Measurements from ENCODE around the gene SPINT1. TPM values are rescaled to one million over a fixed set of nuclear protein-coding genes. Genes with fewer than 3 reads are reported as not detected.

Gene SPINT1
- total and polyA plus RNA-seq, 2 of the 13 experiments (the other 11 are each of a cell fraction or from before 2014, with no cell fraction given), result 0.49 to 2.5 TPM

DNA sequence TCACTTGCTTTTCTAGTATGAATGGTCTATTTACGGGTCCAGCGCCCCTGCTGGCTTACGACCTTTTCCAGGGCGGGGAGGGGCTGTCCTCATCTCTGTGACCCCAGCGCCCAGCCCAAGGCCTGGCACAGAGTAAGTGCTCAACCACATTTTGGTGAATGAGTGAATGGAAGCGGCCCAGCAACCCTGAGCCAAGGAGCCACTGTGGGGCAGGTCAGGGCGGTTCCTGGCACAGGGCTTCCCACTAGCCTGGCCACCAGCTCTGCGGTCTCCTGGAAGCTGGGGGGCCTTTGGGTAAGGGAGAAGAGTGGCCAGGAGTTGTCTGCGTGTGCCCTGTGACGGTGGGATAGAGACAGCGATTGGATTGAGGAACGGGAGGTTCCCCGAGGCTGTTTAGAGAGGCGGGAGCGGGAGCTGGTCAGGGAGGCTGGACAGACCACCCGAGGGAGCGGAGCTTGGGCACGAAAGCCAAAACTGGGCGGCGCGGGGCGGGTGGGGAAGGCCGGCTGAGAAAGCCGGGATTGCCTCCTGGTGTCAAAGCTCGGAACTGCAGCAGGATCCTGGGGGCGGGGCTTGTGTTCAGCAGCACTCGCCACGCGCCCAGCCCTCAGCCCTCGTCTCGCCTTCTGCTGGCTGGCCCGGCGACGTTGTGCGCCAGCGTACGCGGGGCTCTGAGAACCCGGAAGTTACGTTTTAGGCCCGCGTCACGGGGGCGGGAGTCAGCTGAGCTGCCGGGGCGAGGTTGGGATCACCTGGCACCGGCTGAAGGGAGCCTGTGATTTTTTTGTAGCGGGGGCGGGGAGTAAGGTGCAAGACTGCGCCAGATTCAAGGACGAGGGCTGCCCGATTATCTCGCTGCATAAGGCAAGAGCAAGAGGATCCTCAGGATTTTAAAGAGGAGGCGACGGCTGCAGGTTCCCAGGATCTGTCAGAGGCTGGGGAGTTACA lies 50.2 kb downstream of the SPINT1 start, which contains the start of gene VPS18 (continued):
- TF ChIP-seq, protein P1, sequence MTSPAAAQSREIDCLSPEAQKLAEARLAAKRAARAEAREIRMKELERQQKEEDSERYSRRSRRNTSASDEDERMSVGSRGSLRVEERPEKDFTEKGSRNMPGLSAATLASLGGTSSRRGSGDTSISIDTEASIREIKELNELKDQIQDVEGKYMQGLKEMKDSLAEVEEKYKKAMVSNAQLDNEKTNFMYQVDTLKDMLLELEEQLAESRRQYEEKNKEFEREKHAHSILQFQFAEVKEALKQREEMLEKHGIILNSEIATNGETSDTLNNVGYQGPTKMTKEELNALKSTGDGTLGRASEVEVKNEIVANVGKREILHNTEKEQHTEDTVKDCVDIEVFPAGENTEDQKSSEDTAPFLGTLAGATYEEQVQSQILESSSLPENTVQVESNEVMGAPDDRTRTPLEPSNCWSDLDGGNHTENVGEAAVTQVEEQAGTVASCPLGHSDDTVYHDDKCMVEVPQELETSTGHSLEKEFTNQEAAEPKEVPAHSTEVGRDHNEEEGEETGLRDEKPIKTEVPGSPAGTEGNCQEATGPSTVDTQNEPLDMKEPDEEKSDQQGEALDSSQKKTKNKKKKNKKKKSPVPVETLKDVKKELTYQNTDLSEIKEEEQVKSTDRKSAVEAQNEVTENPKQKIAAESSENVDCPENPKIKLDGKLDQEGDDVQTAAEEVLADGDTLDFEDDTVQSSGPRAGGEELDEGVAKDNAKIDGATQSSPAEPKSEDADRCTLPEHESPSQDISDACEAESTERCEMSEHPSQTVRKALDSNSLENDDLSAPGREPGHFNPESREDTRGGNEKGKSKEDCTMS (CRISPR knock-in tag; conservative IDR thresholded peaks at IDR 0.05), result no peak
- TF ChIP-seq ARNTL (CRISPR knock-in tag; IDR thresholded peaks at IDR 0.05), result 0 out of 2 replicates have a peak, but pooled peaks have one; percentile 16
- no peak for TF ChIP-seq ZNF552 (CRISPR knock-in tag; IDR thresholded peaks at IDR 0.05; ENCODE audit: borderline replicate concordance)
- TF ChIP-seq NFYC (CRISPR knock-in tag; IDR thresholded peaks at IDR 0.05), result peak; percentile 47; the same call in 1 of the 2 replicates
- peak; percentile 75; the same call in 1 of the 2 replicates for TF ChIP-seq ZNF792 (CRISPR knock-in tag; IDR thresholded peaks at IDR 0.05)
- TF ChIP-seq, protein P2, sequence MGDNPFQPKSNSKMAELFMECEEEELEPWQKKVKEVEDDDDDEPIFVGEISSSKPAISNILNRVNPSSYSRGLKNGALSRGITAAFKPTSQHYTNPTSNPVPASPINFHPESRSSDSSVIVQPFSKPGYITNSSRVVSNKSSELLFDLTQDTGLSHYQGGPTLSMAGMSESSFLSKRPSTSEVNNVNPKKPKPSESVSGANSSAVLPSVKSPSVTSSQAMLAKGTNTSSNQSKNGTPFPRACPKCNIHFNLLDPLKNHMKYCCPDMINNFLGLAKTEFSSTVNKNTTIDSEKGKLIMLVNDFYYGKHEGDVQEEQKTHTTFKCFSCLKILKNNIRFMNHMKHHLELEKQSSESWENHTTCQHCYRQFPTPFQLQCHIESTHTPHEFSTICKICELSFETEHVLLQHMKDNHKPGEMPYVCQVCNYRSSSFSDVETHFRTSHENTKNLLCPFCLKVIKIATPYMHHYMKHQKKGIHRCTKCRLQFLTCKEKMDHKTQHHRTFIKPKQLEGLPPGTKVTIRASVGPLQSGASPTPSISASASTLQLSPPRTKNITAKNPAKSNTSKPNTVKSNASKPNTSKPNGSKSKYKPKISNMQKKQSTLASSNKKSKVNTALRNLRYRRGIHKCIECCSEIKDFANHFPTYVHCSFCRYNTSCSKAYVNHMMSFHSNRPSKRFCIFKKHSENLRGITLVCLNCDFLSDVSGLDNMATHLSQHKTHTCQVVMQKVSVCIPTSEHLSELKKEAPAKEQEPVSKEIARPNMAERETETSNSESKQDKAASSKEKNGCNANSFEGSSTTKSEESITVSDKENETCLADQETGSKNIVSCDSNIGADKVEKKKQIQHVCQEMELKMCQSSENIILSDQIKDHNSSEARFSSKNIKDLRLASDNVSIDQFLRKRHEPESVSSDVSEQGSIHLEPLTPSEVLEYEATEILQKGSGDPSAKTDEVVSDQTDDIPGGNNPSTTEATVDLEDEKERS (CRISPR knock-in tag; IDR thresholded peaks at IDR 0.05), result no peak
- TF ChIP-seq ZNF558 (CRISPR knock-in tag; IDR thresholded peaks at IDR 0.05; ENCODE audit: borderline replicate concordance), result peak; percentile 45; the same call in 1 of the 2 replicates
- TF ChIP-seq ZMAT3 (CRISPR knock-in tag; conservative IDR thresholded peaks at IDR 0.05), result no peak
- TF ChIP-seq MTA3 (CRISPR knock-in tag; IDR thresholded peaks at IDR 0.05), result no peak
- 0 out of 2 replicates have a peak, but pooled peaks have one; percentile 36 for TF ChIP-seq KLF9 (CRISPR knock-in tag; IDR thresholded peaks at IDR 0.05; ENCODE audit: low read depth)
- TF ChIP-seq ZNF274 (CRISPR knock-in tag; IDR thresholded peaks at IDR 0.05), result peak; percentile 35
- TF ChIP-seq, protein P3, sequence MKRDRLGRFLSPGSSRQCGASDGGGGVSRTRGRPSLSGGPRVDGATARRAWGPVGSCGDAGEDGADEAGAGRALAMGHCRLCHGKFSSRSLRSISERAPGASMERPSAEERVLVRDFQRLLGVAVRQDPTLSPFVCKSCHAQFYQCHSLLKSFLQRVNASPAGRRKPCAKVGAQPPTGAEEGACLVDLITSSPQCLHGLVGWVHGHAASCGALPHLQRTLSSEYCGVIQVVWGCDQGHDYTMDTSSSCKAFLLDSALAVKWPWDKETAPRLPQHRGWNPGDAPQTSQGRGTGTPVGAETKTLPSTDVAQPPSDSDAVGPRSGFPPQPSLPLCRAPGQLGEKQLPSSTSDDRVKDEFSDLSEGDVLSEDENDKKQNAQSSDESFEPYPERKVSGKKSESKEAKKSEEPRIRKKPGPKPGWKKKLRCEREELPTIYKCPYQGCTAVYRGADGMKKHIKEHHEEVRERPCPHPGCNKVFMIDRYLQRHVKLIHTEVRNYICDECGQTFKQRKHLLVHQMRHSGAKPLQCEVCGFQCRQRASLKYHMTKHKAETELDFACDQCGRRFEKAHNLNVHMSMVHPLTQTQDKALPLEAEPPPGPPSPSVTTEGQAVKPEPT (CRISPR knock-in tag; IDR thresholded peaks at IDR 0.05; ENCODE audit: low read depth), result no peak
- no peak for TF ChIP-seq ZNF780A (CRISPR knock-in tag; IDR thresholded peaks at IDR 0.05)
- TF ChIP-seq ONECUT2 (CRISPR knock-in tag; IDR thresholded peaks at IDR 0.05), result no peak
- TF ChIP-seq, protein P4, sequence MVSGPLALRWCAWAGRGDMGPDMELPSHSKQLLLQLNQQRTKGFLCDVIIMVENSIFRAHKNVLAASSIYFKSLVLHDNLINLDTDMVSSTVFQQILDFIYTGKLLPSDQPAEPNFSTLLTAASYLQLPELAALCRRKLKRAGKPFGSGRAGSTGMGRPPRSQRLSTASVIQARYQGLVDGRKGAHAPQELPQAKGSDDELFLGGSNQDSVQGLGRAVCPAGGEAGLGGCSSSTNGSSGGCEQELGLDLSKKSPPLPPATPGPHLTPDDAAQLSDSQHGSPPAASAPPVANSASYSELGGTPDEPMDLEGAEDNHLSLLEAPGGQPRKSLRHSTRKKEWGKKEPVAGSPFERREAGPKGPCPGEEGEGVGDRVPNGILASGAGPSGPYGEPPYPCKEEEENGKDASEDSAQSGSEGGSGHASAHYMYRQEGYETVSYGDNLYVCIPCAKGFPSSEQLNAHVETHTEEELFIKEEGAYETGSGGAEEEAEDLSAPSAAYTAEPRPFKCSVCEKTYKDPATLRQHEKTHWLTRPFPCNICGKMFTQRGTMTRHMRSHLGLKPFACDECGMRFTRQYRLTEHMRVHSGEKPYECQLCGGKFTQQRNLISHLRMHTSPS (CRISPR knock-in tag; IDR thresholded peaks at IDR 0.05; ENCODE audit: low read depth), result peak; percentile 60; the same call in 1 of the 2 replicates
- TF ChIP-seq, protein P5, sequence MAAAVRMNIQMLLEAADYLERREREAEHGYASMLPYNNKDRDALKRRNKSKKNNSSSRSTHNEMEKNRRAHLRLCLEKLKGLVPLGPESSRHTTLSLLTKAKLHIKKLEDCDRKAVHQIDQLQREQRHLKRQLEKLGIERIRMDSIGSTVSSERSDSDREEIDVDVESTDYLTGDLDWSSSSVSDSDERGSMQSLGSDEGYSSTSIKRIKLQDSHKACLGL (CRISPR knock-in tag; IDR thresholded peaks at IDR 0.05), result peak; percentile 61
- TF ChIP-seq, protein P6, sequence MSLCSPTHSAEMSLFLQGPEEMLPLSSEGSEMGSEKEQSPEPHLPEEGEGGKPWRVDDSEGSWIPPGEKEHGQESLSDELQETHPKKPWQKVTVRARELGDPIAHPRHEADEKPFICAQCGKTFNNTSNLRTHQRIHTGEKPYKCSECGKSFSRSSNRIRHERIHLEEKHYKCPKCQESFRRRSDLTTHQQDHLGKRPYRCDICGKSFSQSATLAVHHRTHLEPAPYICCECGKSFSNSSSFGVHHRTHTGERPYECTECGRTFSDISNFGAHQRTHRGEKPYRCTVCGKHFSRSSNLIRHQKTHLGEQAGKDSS (CRISPR knock-in tag; IDR thresholded peaks at IDR 0.05; ENCODE audit: borderline replicate concordance, low read depth), result peak; percentile 56; the same call in 1 of the 2 replicates
